PC-3 (cell line): ENCODE measurements around the gene ZNF283. TPM values are rescaled to one million over a fixed set of nuclear protein-coding genes. Genes with fewer than 3 reads are reported as not detected.
"Not testable (repeated sequence)": the region's sequence is repeated elsewhere in the genome, so short reads cannot be mapped to it uniquely, and the experiment has no call there.

Experiments
- ATAC-seq: fragments of 200-7000 bp; cut with Tn5 transposase; 2 replicates; pipeline ENCODE4 v1.9.1; 2020; ENCODE audit warnings: mild to moderate bottlenecking, moderate library complexity
- BruUV-seq: library from RNA; stranded (reverse); fragments of 400-500 nt; replicated peaks from 2 replicates; lab custom pipeline; 2021; lab: Mats Ljungman, UMichigan
- CTCF ChIA-PET: fragments of 300-600 bp; sonication (Branson Sonifier 250); formaldehyde crosslinking; loops from one replicate; lab custom pipeline; 2022; ENCODE audit warnings: antibody characterized with exemption; lab: Charles Lee
- POLR2A ChIA-PET: fragments of 300-600 bp; sonication (Branson Sonifier 250); formaldehyde crosslinking; loops from one replicate; lab custom pipeline; 2022; ENCODE audit warnings: antibody characterized with exemption; ENCODE audit not compliant: unreplicated experiment; lab: Charles Lee
- DNase-seq: peaks from one replicate; pipeline ENCODE4 v3.0.0-alpha.2; 2015
- H2AFZ ChIP-seq: fragments of 300-600 bp; sonication (generic); 2 replicates; pipeline ENCODE4 v1.6.0; 2016; ENCODE audit warnings: antibody characterized with exemption, low read length
- H3F3A ChIP-seq: fragments of 300-600 bp; sonication (generic); one replicate; pipeline ENCODE4 v1.6.0; 2017; ENCODE audit warnings: antibody characterized with exemption, low read length, control low read depth, mild to moderate bottlenecking; ENCODE audit not compliant: unreplicated experiment
- H3K27ac ChIP-seq: fragments of 300-600 bp; sonication (generic); 2 replicates; pipeline ENCODE4 v1.5.1; 2016; ENCODE audit warnings: mild to moderate bottlenecking, low read length
- H3K27me3 ChIP-seq: fragments of 300-600 bp; sonication (generic); 2 replicates; pipeline ENCODE4 v1.6.1; 2016; ENCODE audit warnings: low read length, mixed read lengths
- H3K36me3 ChIP-seq: fragments of 300-600 bp; sonication (generic); 2 replicates; pipeline ENCODE4 v1.6.1; 2016; ENCODE audit warnings: low read depth, mixed run types, low read length, mixed read lengths
- H3K4me1 ChIP-seq: fragments of 300-600 bp; sonication (generic); 2 replicates; pipeline ENCODE4 v1.5.1; 2016; ENCODE audit warnings: low read length; ENCODE audit not compliant: insufficient read depth
- H3K4me2 ChIP-seq: fragments of 300-600 bp; sonication (generic); 2 replicates; pipeline ENCODE4 v1.6.0; 2016; ENCODE audit warnings: low read length
- H3K4me3 ChIP-seq: fragments of 300-600 bp; sonication (generic); 2 replicates; pipeline ENCODE4 v1.5.1; 2016; ENCODE audit warnings: mild to moderate bottlenecking, low read length, mixed read lengths
- H3K79me2 ChIP-seq: fragments of 300-600 bp; sonication (generic); 2 replicates; pipeline ENCODE4 v1.6.1; 2017; ENCODE audit warnings: low read length, mixed read lengths
- H3K9ac ChIP-seq: fragments of 300-600 bp; sonication (generic); 2 replicates; pipeline ENCODE4 v1.6.0; 2016; ENCODE audit warnings: mild to moderate bottlenecking, low read length
- H3K9me2 ChIP-seq: fragments of 300-600 bp; sonication (generic); replicated peaks from 2 replicates; pipeline ENCODE4 v1.6.1; 2016; ENCODE audit warnings: mixed run types, low read length, mixed read lengths
- H3K9me3 ChIP-seq: fragments of 300-600 bp; sonication (generic); 2 replicates; pipeline ENCODE4 v1.6.1; 2016; ENCODE audit warnings: low read length, mixed read lengths
- H4K20me1 ChIP-seq: fragments of 300-600 bp; sonication (generic); 2 replicates; pipeline ENCODE4 v1.6.1; 2016; ENCODE audit warnings: low read length, mixed read lengths
- CTCF ChIP-seq: fragments of 300-600 bp; sonication (generic); conservative IDR thresholded peaks from 2 replicates; pipeline ENCODE4 v1.5.1; 2017; ENCODE audit warnings: antibody characterized with exemption, low read depth, mild to moderate bottlenecking, low read length
- EZH2 ChIP-seq: fragments of 300-600 bp; sonication (generic); IDR thresholded peaks from one replicate; pipeline ENCODE4 v1.6.1; 2017; ENCODE audit warnings: antibody characterized with exemption, mild to moderate bottlenecking, low read length; ENCODE audit not compliant: unreplicated experiment
- EZH2phosphoT487 ChIP-seq: fragments of 300-600 bp; sonication (generic); IDR thresholded peaks from 2 replicates; pipeline ENCODE4 v1.6.1; 2018; ENCODE audit warnings: mild to moderate bottlenecking, antibody characterized with exemption, low read length, borderline replicate concordance
- intact Hi-C: fragments of 100-400 bp; cut with micrococcal nuclease; formaldehyde crosslinking; loops from 2 replicates; pipeline ENCODE4 v1.9.0; 2023
- total RNA-seq: library from RNA; depleted of rRNA; stranded (reverse); fragments of >200 nt; gene quantifications from 2 replicates; pipeline ENCODE4 v1.2.3, GENCODE V29; 2014

ZNF283 gene
- total RNA-seq, 1 experiment from 2014 or later: 3.0 TPM

GRCh38 chr19:43812688-43813087 is 14.4 kb upstream of the ZNF283 start:
- H3K4me1 ChIP-seq: no peaks in the 10 kb centered on the region
- no peak overlapping the region for H2AFZ ChIP-seq
- BruUV-seq: no TSS peak
- no peak overlapping the region for H3K4me2 ChIP-seq
- TF ChIP-seq CTCF (no peak), EZH2phosphoT487 (no peak), EZH2 (no peak)
- no peak overlapping the region for H3K27ac ChIP-seq
- H4K20me1 ChIP-seq: no peaks in the 10 kb centered on the region
- H3K79me2 ChIP-seq: no peaks in the 10 kb centered on the region
- ChIA-PET CTCF (no interaction called here), POLR2A (no interaction called here)
- no peak overlapping the region for H3K9ac ChIP-seq
- no peaks in the 10 kb centered on the region for H3K27me3 ChIP-seq
- no peak overlapping the region for H3K4me3 ChIP-seq
- no peaks in the 10 kb centered on the region for H3K9me3 ChIP-seq
- H3F3A ChIP-seq: no peaks in the 10 kb centered on the region
- DNase-seq (no peak), ATAC-seq (no peak)
- no peaks in the 10 kb centered on the region for H3K36me3 ChIP-seq
- intact Hi-C loops: no loop called here
- no peaks in the 10 kb centered on the region for H3K9me2 ChIP-seq

- no peaks in the 10 kb centered on the region for H3K79me2 ChIP-seq
- H3K36me3 ChIP-seq: no peaks in the 10 kb centered on the region
- TF ChIP-seq CTCF (no peak), EZH2phosphoT487 (no peak), EZH2 (no peak)
- intact Hi-C loops: no loop called here
- H3K9me3 ChIP-seq: no peaks in the 10 kb centered on the region
- DNase-seq (peak; percentile 31), ATAC-seq (no peak)
- H4K20me1 ChIP-seq: no peaks in the 10 kb centered on the region
- H3K9me2 ChIP-seq: no peaks in the 10 kb centered on the region
- H3K27me3 ChIP-seq: no peaks in the 10 kb centered on the region
- no peak overlapping the region for H3K4me2 ChIP-seq
- no peaks in the 10 kb centered on the region for H3F3A ChIP-seq
- ChIA-PET CTCF (interaction anchor here (0.6 kb wide), 1 partner anchor 465 kb away, joined by 3 read pairs; no protein-coding TSS in a partner anchor), POLR2A (no interaction called here)
- no peak overlapping the region for H3K27ac ChIP-seq
- H3K4me3 ChIP-seq: no peak overlapping the region
- no peak overlapping the region for H3K9ac ChIP-seq
- H2AFZ ChIP-seq: no peak overlapping the region
- H3K4me1 ChIP-seq: no peaks in the 10 kb centered on the region
- BruUV-seq: no TSS peak
Measured at GRCh38 chr19:43814663-43815352, 12.3 kb upstream of the ZNF283 start.

- H3K9ac ChIP-seq, H3K36me3 ChIP-seq, H4K20me1 ChIP-seq, DNase-seq, H3F3A ChIP-seq, H3K4me1 ChIP-seq, CTCF ChIA-PET, intact Hi-C loops, H2AFZ ChIP-seq, H3K27ac ChIP-seq, ATAC-seq, H3K79me2 ChIP-seq, BruUV-seq, H3K4me3 ChIP-seq, H3K27me3 ChIP-seq, H3K4me2 ChIP-seq, H3K9me2 ChIP-seq, POLR2A ChIA-PET, H3K9me3 ChIP-seq: not testable (repeated sequence)
Measured at GRCh38 chr19:43817454-43817853, 9.7 kb upstream of the ZNF283 start.
